IMR-90 (cell line): ENCODE results near the gene B4GALNT2. TPM values are rescaled to one million over a fixed set of nuclear protein-coding genes. Genes with fewer than 3 reads are reported as not detected.

Experiments used
- ATAC-seq: fragments of 200-7000 bp; cut with Tn5 transposase; 2 replicates; pipeline ENCODE4 v1.9.1; 2020; ENCODE audit warnings: low read depth, mild to moderate bottlenecking, moderate library complexity
- BruUV-seq: library from RNA; stranded (reverse); fragments of 400-500 nt; replicated peaks from 2 replicates; lab custom pipeline; 2021; lab: Mats Ljungman, UMichigan
- CTCF ChIA-PET: fragments of 300-600 bp; formaldehyde crosslinking; extraction: SDS; loops from one replicate; lab custom pipeline; 2021; ENCODE audit warnings: antibody characterized with exemption; lab: Yijun Ruan, JAX
- POLR2A ChIA-PET: fragments of 300-600 bp; sonication (Branson Sonifier 250); formaldehyde crosslinking; loops from one replicate; lab custom pipeline; 2022; ENCODE audit warnings: antibody characterized with exemption; ENCODE audit not compliant: unreplicated experiment; lab: Charles Lee
- DNase-seq: peaks from one replicate; pipeline ENCODE4 v3.0.0; 2013
- H2AFZ ChIP-seq: replicated peaks from 2 replicates; pipeline ENCODE3; 2013; ENCODE audit warnings: low read length, mild to moderate bottlenecking; ENCODE audit not compliant: poor library complexity
- H2AK5ac ChIP-seq: 2 replicates; pipeline ENCODE4 v1.6.1; 2013; ENCODE audit warnings: low read depth, low read length, inconsistent platforms
- H2AK9ac ChIP-seq: replicated peaks from 2 replicates; pipeline ENCODE3; 2013; ENCODE audit warnings: mild to moderate bottlenecking, low read depth, low read length, moderate library complexity; ENCODE audit not compliant: poor library complexity
- H2BK120ac ChIP-seq: 2 replicates; pipeline ENCODE4 v1.6.1; 2013; ENCODE audit warnings: low read depth, low read length, inconsistent platforms
- H2BK15ac ChIP-seq: 3 replicates; pipeline ENCODE4 v1.6.1; 2013; ENCODE audit warnings: low read depth, low read length, inconsistent platforms
- H2BK20ac ChIP-seq: 2 replicates; pipeline ENCODE4 v1.6.1; 2013; ENCODE audit warnings: low read depth, mild to moderate bottlenecking, inconsistent platforms, low read length, moderate library complexity
- H2BK5ac ChIP-seq: 2 replicates; pipeline ENCODE4 v1.6.1; 2013; ENCODE audit warnings: mild to moderate bottlenecking, low read depth, low read length, inconsistent platforms; ENCODE audit not compliant: poor library complexity, severe bottlenecking
- H3K14ac ChIP-seq: replicated peaks from 2 replicates; pipeline ENCODE4 v1.6.1; 2013; ENCODE audit warnings: low read depth, low read length, inconsistent platforms
- H3K18ac ChIP-seq: 2 replicates; pipeline ENCODE4 v1.6.1; 2013; ENCODE audit warnings: low read depth, low read length, control low read depth
- H3K23ac ChIP-seq: 2 replicates; pipeline ENCODE4 v1.6.1; 2013; ENCODE audit warnings: low read depth, low read length, inconsistent platforms
- H3K27ac ChIP-seq: 2 replicates; pipeline ENCODE4 v1.5.1; 2013; ENCODE audit warnings: mild to moderate bottlenecking, control low read depth, low read length; ENCODE audit not compliant: insufficient read depth
- H3K27me3 ChIP-seq: 2 replicates; pipeline ENCODE4 v1.6.1; 2013; ENCODE audit warnings: low read length; ENCODE audit not compliant: control insufficient read depth, insufficient read depth
- H3K36me3 ChIP-seq: 2 replicates; pipeline ENCODE4 v1.6.1; 2013; ENCODE audit warnings: low read length, mixed read lengths; ENCODE audit not compliant: control insufficient read depth, insufficient read depth
- H3K4ac ChIP-seq: 2 replicates; pipeline ENCODE4 v1.6.1; 2013; ENCODE audit warnings: low read depth, low read length, inconsistent platforms
- H3K4me1 ChIP-seq: 2 replicates; pipeline ENCODE4 v1.6.1; 2013; ENCODE audit warnings: low read length, mixed read lengths; ENCODE audit not compliant: control insufficient read depth, insufficient read depth
- H3K4me2 ChIP-seq: 2 replicates; pipeline ENCODE4 v1.6.1; 2013; ENCODE audit warnings: low read depth, mild to moderate bottlenecking, control low read depth, low read length, moderate library complexity
- H3K4me3 ChIP-seq: 2 replicates; pipeline ENCODE4 v1.5.1; 2013; ENCODE audit warnings: low read depth, mild to moderate bottlenecking, control low read depth, low read length, moderate library complexity; ENCODE audit not compliant: insufficient read depth
- H3K56ac ChIP-seq: 2 replicates; pipeline ENCODE4 v1.6.1; 2013; ENCODE audit warnings: low read length, inconsistent platforms; ENCODE audit not compliant: insufficient read depth; ENCODE audit errors: extremely low read depth
- H3K79me1 ChIP-seq, 2 experiments: 2 replicates each; pipeline ENCODE4 v1.6.1; 2013; ENCODE audit warnings: low read length in 2 of 2, inconsistent platforms in 1 of 2, low read depth in 1 of 2
- H3K9ac ChIP-seq: 2 replicates; pipeline ENCODE4 v1.6.1; 2013; ENCODE audit warnings: low read depth, low read length, control low read depth
- H3K9me1 ChIP-seq: 2 replicates; pipeline ENCODE4 v1.6.1; 2013; ENCODE audit warnings: low read length, inconsistent platforms; ENCODE audit not compliant: insufficient read depth
- H3K9me3 ChIP-seq: 2 replicates; pipeline ENCODE4 v1.6.1; 2013; ENCODE audit warnings: low read length; ENCODE audit not compliant: control insufficient read depth, insufficient read depth
- H4K20me1 ChIP-seq: 2 replicates; pipeline ENCODE4 v1.6.1; 2013; ENCODE audit warnings: low read length, inconsistent platforms; ENCODE audit not compliant: insufficient read depth
- H4K5ac ChIP-seq: 2 replicates; pipeline ENCODE4 v1.6.1; 2013; ENCODE audit warnings: mild to moderate bottlenecking, low read depth, low read length, control low read depth
- H4K8ac ChIP-seq, 2 experiments: 2 replicates each; pipeline ENCODE4 v1.6.1; 2013; ENCODE audit warnings: low read depth in 2 of 2, low read length in 2 of 2, control low read depth in 1 of 2, inconsistent platforms in 1 of 2
- H4K91ac ChIP-seq: 2 replicates; pipeline ENCODE4 v1.6.1; 2013; ENCODE audit warnings: low read depth, low read length, inconsistent platforms; ENCODE audit not compliant: insufficient read depth
- BHLHE40 ChIP-seq: fragments of 150-350 bp; IDR thresholded peaks from 2 replicates; pipeline ENCODE4 v1.6.1; 2016; ENCODE audit warnings: mild to moderate bottlenecking, low read depth, low read length
- CEBPB ChIP-seq: IDR thresholded peaks from 2 replicates; pipeline ENCODE4 v1.6.1; 2012; ENCODE audit warnings: low read depth, low read length, improper control_type of control experiment
- ELK1 ChIP-seq: fragments of 150-350 bp; IDR thresholded peaks from 2 replicates; pipeline ENCODE4 v1.6.1; 2016; ENCODE audit warnings: low read depth, mild to moderate bottlenecking, low read length, moderate library complexity, borderline replicate concordance
- MAZ ChIP-seq: IDR thresholded peaks from 2 replicates; pipeline ENCODE4 v1.6.1; 2012; ENCODE audit warnings: low read depth, mild to moderate bottlenecking, low read length, improper control_type of control experiment, moderate library complexity, borderline replicate concordance
- MXI1 ChIP-seq: IDR thresholded peaks from 2 replicates; pipeline ENCODE4 v1.6.1; 2012; ENCODE audit warnings: low read depth, mild to moderate bottlenecking, low read length, moderate library complexity, borderline replicate concordance
- NFE2L2 ChIP-seq: fragments of 150-350 bp; IDR thresholded peaks from 2 replicates; pipeline ENCODE4 v1.6.1; 2016; ENCODE audit warnings: low read depth, mild to moderate bottlenecking, low read length
- POLR2A ChIP-seq: IDR thresholded peaks from 2 replicates; pipeline ENCODE4 v1.6.1; 2012; ENCODE audit warnings: mild to moderate bottlenecking, low read depth, low read length
- RCOR1 ChIP-seq: IDR thresholded peaks from 2 replicates; pipeline ENCODE4 v1.6.1; 2012; ENCODE audit warnings: mild to moderate bottlenecking, low read length, improper control_type of control experiment; ENCODE audit not compliant: insufficient replicate concordance
- SMC3 ChIP-seq: fragments of 150-350 bp; IDR thresholded peaks from 2 replicates; pipeline ENCODE4 v1.6.1; 2016; ENCODE audit warnings: low read depth, mild to moderate bottlenecking, antibody characterized with exemption, low read length, moderate library complexity
- WGBS, 2 experiments: methylation state at CpG; one replicate each; pipeline versions ENCODE4 v1.1.5 to v1.1.7; 2013; ENCODE audit warnings: missing lambda C conversion rate in 2 of 2; ENCODE audit not compliant: insufficient read length in 1 of 2; ENCODE audit errors: extremely low coverage in 2 of 2; 5-methylcytosine and 5-hydroxymethylcytosine counted together
- dilution Hi-C: fragments of 300-500 bp; cut with HindIII; formaldehyde crosslinking; loops from one replicate; pipeline ENCODE4 v1.14.3; 2018; ENCODE audit warnings: low sequenced_read_pairs; ENCODE audit not compliant: unreplicated experiment
- in situ Hi-C: fragments of 300-500 bp; cut with MboI; formaldehyde crosslinking; loops from 3 replicates; pipeline ENCODE4 v1.14.3; 2019; ENCODE audit warnings: low sequenced_read_pairs, inconsistent platforms, mixed read lengths
- intact Hi-C: fragments of 100-400 bp; cut with micrococcal nuclease; formaldehyde crosslinking; loops from 2 replicates; pipeline ENCODE4 v1.10.0; 2022
- polyA plus RNA-seq, 3 experiments: library from polyadenylated mRNA; depleted of rRNA; stranded (reverse); fragments of >200 nt; gene quantifications; 2 replicates each; pipeline ENCODE4 v1.2.3, GENCODE V29; 2012; ENCODE audit warnings: low replicate concordance in 1 of 3
- total RNA-seq: library from RNA; depleted of rRNA; stranded (reverse); fragments of >200 nt; gene quantifications from 2 replicates; pipeline ENCODE4 v1.2.3, GENCODE V29; 2012
- TF ChIP-seq, protein P1 (sequence below): fragments of 150-350 bp; IDR thresholded peaks from 2 replicates; pipeline ENCODE4 v1.6.1; 2017; ENCODE audit warnings: mild to moderate bottlenecking, antibody characterized with exemption, low read length, low read depth

B4GALNT2 gene
- total and polyA plus RNA-seq, 2 of the 4 experiments (the other 2 are of a cell fraction): not detected

- H3K4ac ChIP-seq: no peak overlapping the region
- no peak overlapping the region for H3K9ac ChIP-seq
- no peak overlapping the region for H4K5ac ChIP-seq
- peaks cover 12% of the 10 kb centered on the region for H3K9me3 ChIP-seq
- no peak overlapping the region for H4K8ac ChIP-seq
- intact Hi-C loops (no loop called here), dilution Hi-C loops (no loop called here), in situ Hi-C loops (no loop called here)
- no peak overlapping the region for H2BK120ac ChIP-seq
- H3K14ac ChIP-seq: no peak overlapping the region
- 100% methylated on average over 1 of the region's 6 CpGs; no CpG with 5 or more reads in 1 of the 2 experiments for WGBS, 2 experiments
- no TSS peak for BruUV-seq
- H3K79me1 ChIP-seq: no peaks in the 10 kb centered on the region
- CTCF ChIA-PET: interaction anchor here (0.7 kb wide), 1 partner anchor 22 kb away, joined by 3 read pairs; no protein-coding TSS in a partner anchor
- no peak overlapping the region for H2BK20ac ChIP-seq
- ATAC-seq (no peak), DNase-seq (no peak)
- no peaks in the 10 kb centered on the region for H3K9me1 ChIP-seq
- H3K27ac ChIP-seq: no peak overlapping the region
- H2AFZ ChIP-seq: no peak overlapping the region
- POLR2A ChIA-PET: no interaction called here
- H3K4me1 ChIP-seq: no peaks in the 10 kb centered on the region
- no peak overlapping the region for H3K4me3 ChIP-seq
- no peak overlapping the region for H3K56ac ChIP-seq
- H3K36me3 ChIP-seq: no peaks in the 10 kb centered on the region
- TF ChIP-seq CEBPB (no peak), ELK1 (no peak), SMC3 (no peak), MXI1 (no peak), NFE2L2 (no peak), MAZ (no peak), POLR2A (no peak), BHLHE40 (no peak), RCOR1 (no peak)
- TF ChIP-seq, protein P1, sequence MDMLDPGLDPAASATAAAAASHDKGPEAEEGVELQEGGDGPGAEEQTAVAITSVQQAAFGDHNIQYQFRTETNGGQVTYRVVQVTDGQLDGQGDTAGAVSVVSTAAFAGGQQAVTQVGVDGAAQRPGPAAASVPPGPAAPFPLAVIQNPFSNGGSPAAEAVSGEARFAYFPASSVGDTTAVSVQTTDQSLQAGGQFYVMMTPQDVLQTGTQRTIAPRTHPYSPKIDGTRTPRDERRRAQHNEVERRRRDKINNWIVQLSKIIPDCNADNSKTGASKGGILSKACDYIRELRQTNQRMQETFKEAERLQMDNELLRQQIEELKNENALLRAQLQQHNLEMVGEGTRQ: no peak
- H3K23ac ChIP-seq: no peak overlapping the region
- H2BK5ac ChIP-seq: no peak overlapping the region
- H3K18ac ChIP-seq: no peak overlapping the region
- no peak overlapping the region for H3K4me2 ChIP-seq
- no peak overlapping the region for H2AK5ac ChIP-seq
- H2AK9ac ChIP-seq: no peak overlapping the region
- H3K27me3 ChIP-seq: peaks cover 11% of the 10 kb centered on the region
- H4K20me1 ChIP-seq: no peaks in the 10 kb centered on the region
- H4K91ac ChIP-seq: no peak overlapping the region
- H2BK15ac ChIP-seq: no peak overlapping the region
Measured at GRCh38 chr17:49121696-49122292, 10.8 kb upstream of the B4GALNT2 start.
